ENCODE measurements around the gene GABBR2. TPM values are rescaled to one million over a fixed set of nuclear protein-coding genes. Genes with fewer than 3 reads are reported as not detected.

The GABBR2 gene
- total and polyA plus RNA-seq, 2 of the 8 experiments (the other 6 are each of a cell fraction or from before 2014, with no cell fraction given): 0.50 to 1.2 TPM

DNA sequence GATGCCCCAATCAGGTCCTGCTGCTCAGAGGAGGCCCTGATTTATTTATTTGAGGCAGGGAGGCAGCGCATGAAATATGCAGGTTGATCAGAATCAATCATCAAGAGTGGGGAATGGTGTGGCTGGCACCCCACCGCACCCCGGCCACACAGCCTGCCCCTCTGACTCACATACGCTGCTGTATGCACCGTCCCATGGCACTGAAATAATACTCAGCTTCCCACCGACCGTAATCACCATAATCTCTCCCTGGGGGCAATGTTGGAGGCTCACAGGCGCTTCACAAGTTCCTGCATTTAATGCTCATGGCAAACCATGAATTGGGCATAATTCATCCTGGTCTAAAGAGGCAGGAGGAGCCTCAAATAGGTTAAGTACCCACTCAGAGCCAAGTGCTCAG is 312.1 kb downstream of the GABBR2 start:
- no peak overlapping the region for H3K4me2 ChIP-seq (ENCODE audit: insufficient read depth in 1 of 2, low read depth in 2 of 2, low read length in 2 of 2)
- ChIA-PET POLR2A (ENCODE audit: partially characterized antibody) (no interaction called here), CTCF (ENCODE audit: partially characterized antibody) (interaction anchor here (0.6 kb wide), 1 partner anchor 128 kb away, joined by 5 read pairs; no protein-coding TSS in a partner anchor)
- no peaks in the 10 kb centered on the region for H3K9me3 ChIP-seq (ENCODE audit: insufficient read depth in 2 of 2, low read depth in 1 of 2, low read length in 1 of 2)
- H3K79me2 ChIP-seq (ENCODE audit: control insufficient read depth in 1 of 2, insufficient read depth in 2 of 2, low read length in 2 of 2): no peaks in the 10 kb centered on the region
- no peaks in the 10 kb centered on the region for H3K36me3 ChIP-seq (ENCODE audit: control insufficient read depth in 2 of 4, insufficient read depth in 4 of 4, low read length in 3 of 4)
- no peak overlapping the region; the same call in none of the 2 replicates for H4K8ac ChIP-seq (ENCODE audit: extremely low read depth, insufficient read depth, low read length)
- H3K79me1 ChIP-seq (ENCODE audit: low read depth, low read length): no peaks in the 10 kb centered on the region
- no peak overlapping the region for H3K14ac ChIP-seq (ENCODE audit: insufficient read length)
- no peak overlapping the region for H3K56ac ChIP-seq (replicated peaks; ENCODE audit: insufficient read length, low read depth, low read length)
- no peak overlapping the region for H2AK5ac ChIP-seq (ENCODE audit: low read depth, low read length)
- H2BK12ac ChIP-seq (ENCODE audit: low read depth, low read length): no peak overlapping the region
- H2BK15ac ChIP-seq (ENCODE audit: low read length): no peak overlapping the region
- H4K5ac ChIP-seq (ENCODE audit: insufficient read length, low read depth, low read length): no peak overlapping the region
- H2AFZ ChIP-seq (ENCODE audit: low read length): no peak overlapping the region
- H4K91ac ChIP-seq (replicated peaks; ENCODE audit: insufficient read length, low read length): no peak overlapping the region
- H2BK5ac ChIP-seq (ENCODE audit: low read depth, low read length): no peak overlapping the region
- 89% methylated on average over 8 of the region's 8 CpGs; no CpG with 5 or more reads in 1 of the 2 experiments for WGBS, 2 experiments (ENCODE audit: extremely low coverage in 1 of 2, insufficient coverage in 1 of 2, insufficient read length in 1 of 2, insufficient replicate concordance in 2 of 2, low coverage in 1 of 2, low lambda C conversion rate in 2 of 2, missing lambda C conversion rate in 1 of 2)
- peaks cover 0 to 13% (median 3%) of the 10 kb centered on the region in 4 experiments; a peak in 5 of 7 replicates for H3K4me1 ChIP-seq (replicated peaks in 1 of 4; ENCODE audit: control insufficient read depth in 3 of 4, insufficient read depth in 4 of 4, low read length in 3 of 4)
- H3K23me2 ChIP-seq (ENCODE audit: low read depth, low read length): peaks cover 8% of the 10 kb centered on the region
- no peak overlapping the region for H3K9ac ChIP-seq (replicated peaks in 1 of 4; ENCODE audit: extremely low read depth in 1 of 4, low read depth in 3 of 4, low read length in 3 of 4)
- H3K4me3 ChIP-seq (ENCODE audit: extremely low read depth in 1 of 4, insufficient read depth in 2 of 4, low read depth in 3 of 4, low read length in 4 of 4): no peak overlapping the region
- FAIRE-seq (no peak), DNase-seq (ENCODE audit: low read depth in 1 of 2, low spot score in 2 of 2) (no peak)
- H2BK120ac ChIP-seq (replicated peaks; ENCODE audit: low read depth, low read length): no peak overlapping the region
- H4K20me1 ChIP-seq (replicated peaks in 1 of 2; ENCODE audit: control insufficient read depth in 1 of 2, insufficient read depth in 2 of 2, low read length in 2 of 2): no peaks in the 10 kb centered on the region
- H3K27me3 ChIP-seq (replicated peaks in 1 of 4; ENCODE audit: control insufficient read depth in 3 of 4, extremely low read depth in 1 of 4, insufficient read depth in 3 of 4, low read length in 3 of 4): no peaks in the 10 kb centered on the region; a peak in 1 of 7 replicates
- no peak overlapping the region for H3K27ac ChIP-seq (ENCODE audit: low read depth, low read length)
- H3K4ac ChIP-seq (replicated peaks; ENCODE audit: insufficient read length, low read depth, low read length): no peak overlapping the region
- H3K23ac ChIP-seq (ENCODE audit: insufficient read length): no peak overlapping the region
- H2BK20ac ChIP-seq (ENCODE audit: low read length): no peak overlapping the region
- no peak overlapping the region for H3K18ac ChIP-seq (ENCODE audit: extremely low read depth, low read length)
- TF ChIP-seq SP2 (IDR thresholded peaks at IDR 0.05; ENCODE audit: low read length): no peak
- TF ChIP-seq JUND (IDR thresholded peaks at IDR 0.05; ENCODE audit: low read length): no peak
- TF ChIP-seq CEBPB (IDR thresholded peaks at IDR 0.05; ENCODE audit: low read depth, low read length): no peak
- no peak for TF ChIP-seq RAD21 (IDR thresholded peaks at IDR 0.05 in 1 of 2, conservative IDR thresholded peaks at IDR 0.05 in 1 of 2; ENCODE audit: low read depth in 2 of 2, low read length in 2 of 2)
- TF ChIP-seq, protein P1, sequence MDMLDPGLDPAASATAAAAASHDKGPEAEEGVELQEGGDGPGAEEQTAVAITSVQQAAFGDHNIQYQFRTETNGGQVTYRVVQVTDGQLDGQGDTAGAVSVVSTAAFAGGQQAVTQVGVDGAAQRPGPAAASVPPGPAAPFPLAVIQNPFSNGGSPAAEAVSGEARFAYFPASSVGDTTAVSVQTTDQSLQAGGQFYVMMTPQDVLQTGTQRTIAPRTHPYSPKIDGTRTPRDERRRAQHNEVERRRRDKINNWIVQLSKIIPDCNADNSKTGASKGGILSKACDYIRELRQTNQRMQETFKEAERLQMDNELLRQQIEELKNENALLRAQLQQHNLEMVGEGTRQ (IDR thresholded peaks at IDR 0.05; ENCODE audit: low read length): no peak
- no peak for TF ChIP-seq RXRA (IDR thresholded peaks at IDR 0.05; ENCODE audit: insufficient read depth, low read depth, low read length)
- no peak for TF ChIP-seq CBX5 (IDR thresholded peaks at IDR 0.05; ENCODE audit: low read depth, low read length)
- no peak for TF ChIP-seq SUZ12 (IDR thresholded peaks at IDR 0.05; ENCODE audit: low read length)
- TF ChIP-seq SP4 (IDR thresholded peaks at IDR 0.05; ENCODE audit: low read length): no peak
- TF ChIP-seq MAFK (IDR thresholded peaks at IDR 0.05; ENCODE audit: low read depth, low read length): no peak
- TF ChIP-seq ZNF274 (IDR thresholded peaks at IDR 0.05; ENCODE audit: borderline replicate concordance, extremely low read depth, low read length): no peak
- no peak for TF ChIP-seq TBP (IDR thresholded peaks at IDR 0.05; ENCODE audit: low read depth, low read length)

Measured in H1 (cell line).